ENCODE data around the gene SLC25A28.

The SLC25A28 gene

GRCh38 chr10:99583687-99584086 lies 36.6 kb downstream of the SLC25A28 start:
- no peak for DNase-seq

- no peak for DNase-seq
These were observed 37.9 kb downstream of the SLC25A28 start for GRCh38 chr10:99582255-99582770.

- no peak for DNase-seq
These were observed 40.3 kb downstream of the SLC25A28 start for GRCh38 chr10:99579971-99580370.

- no peak for DNase-seq
These were observed 46.4 kb downstream of the SLC25A28 start for GRCh38 chr10:99573790-99574189.

GRCh38 chr10:99571816-99572215 lies 48.4 kb downstream of the SLC25A28 start:
- no peak for DNase-seq

GRCh38 chr10:99569961-99570360 lies 50.3 kb downstream of the SLC25A28 start:
- DNase-seq: no peak

- DNase-seq: no peak
These were observed 50.8 kb downstream of the SLC25A28 start for GRCh38 chr10:99569253-99569939.

- no peak for DNase-seq
These were observed 55.1 kb downstream of the SLC25A28 start for GRCh38 chr10:99565166-99565565.

- no peak for DNase-seq
These were observed 55.9 kb downstream of the SLC25A28 start for GRCh38 chr10:99564361-99564760.

- DNase-seq: no peak
These were observed 57.6 kb downstream of the SLC25A28 start for GRCh38 chr10:99562631-99563030.

Measured in stimulated activated CD4-positive, alpha-beta T cell treated with anti-CD3 and anti-CD28 coated beads, Interleukin-15, amount 100 ng/mL, for 24 hours (primary cell).